ENCODE measurements around the gene CRB2. TPM values are rescaled to one million over a fixed set of nuclear protein-coding genes. Genes with fewer than 3 reads are reported as not detected.

CRB2 gene
- total and polyA plus RNA-seq, 2 donors (not counting 1 experiment from before 2014, with no cell fraction given) = 1.4 to 2.4 TPM

DNA sequence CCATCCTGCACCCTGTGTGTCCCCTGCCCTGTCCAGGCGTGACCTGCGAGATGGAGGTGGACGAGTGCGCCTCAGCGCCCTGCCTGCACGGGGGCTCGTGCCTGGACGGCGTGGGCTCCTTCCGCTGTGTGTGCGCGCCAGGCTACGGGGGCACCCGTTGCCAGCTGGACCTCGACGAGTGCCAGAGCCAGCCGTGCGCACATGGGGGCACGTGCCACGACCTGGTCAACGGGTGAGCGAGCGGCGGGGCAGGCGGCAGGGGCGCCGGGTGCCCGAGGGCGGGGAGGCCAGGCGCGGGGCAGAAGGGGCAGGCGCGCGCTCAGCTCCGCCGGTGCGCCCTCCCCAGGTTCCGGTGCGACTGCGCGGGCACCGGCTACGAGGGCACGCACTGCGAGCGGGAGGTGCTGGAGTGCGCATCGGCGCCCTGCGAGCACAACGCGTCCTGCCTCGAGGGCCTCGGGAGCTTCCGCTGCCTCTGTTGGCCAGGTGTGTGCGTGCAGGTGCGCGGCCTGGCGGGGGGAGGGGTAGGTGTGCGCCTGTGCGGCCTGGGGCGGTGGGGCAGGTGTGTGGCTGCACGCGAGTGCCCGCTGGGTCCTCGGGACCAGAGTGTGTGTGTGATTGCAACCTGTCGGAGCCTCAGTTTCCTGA is 10.0 kb downstream of the CRB2 start:
- peaks cover 10% of the 10 kb centered on the region for H3K27me3 Mint-ChIP-seq
- ChIA-PET POLR2A (no interaction called here), CTCF (no interaction called here)
- no peak for TF ChIP-seq EZH2 (IDR thresholded peaks at IDR 0.05; ENCODE audit: borderline replicate concordance, insufficient read depth, low read depth, low read length, poor library complexity, severe bottlenecking)
- TF ChIP-seq, protein P1, sequence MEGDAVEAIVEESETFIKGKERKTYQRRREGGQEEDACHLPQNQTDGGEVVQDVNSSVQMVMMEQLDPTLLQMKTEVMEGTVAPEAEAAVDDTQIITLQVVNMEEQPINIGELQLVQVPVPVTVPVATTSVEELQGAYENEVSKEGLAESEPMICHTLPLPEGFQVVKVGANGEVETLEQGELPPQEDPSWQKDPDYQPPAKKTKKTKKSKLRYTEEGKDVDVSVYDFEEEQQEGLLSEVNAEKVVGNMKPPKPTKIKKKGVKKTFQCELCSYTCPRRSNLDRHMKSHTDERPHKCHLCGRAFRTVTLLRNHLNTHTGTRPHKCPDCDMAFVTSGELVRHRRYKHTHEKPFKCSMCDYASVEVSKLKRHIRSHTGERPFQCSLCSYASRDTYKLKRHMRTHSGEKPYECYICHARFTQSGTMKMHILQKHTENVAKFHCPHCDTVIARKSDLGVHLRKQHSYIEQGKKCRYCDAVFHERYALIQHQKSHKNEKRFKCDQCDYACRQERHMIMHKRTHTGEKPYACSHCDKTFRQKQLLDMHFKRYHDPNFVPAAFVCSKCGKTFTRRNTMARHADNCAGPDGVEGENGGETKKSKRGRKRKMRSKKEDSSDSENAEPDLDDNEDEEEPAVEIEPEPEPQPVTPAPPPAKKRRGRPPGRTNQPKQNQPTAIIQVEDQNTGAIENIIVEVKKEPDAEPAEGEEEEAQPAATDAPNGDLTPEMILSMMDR (IDR thresholded peaks at IDR 0.05) = no peak
- no peaks in the 10 kb centered on the region for H3K4me1 Mint-ChIP-seq
- H3K27me3 ChIP-seq (replicated peaks in 1 of 4; ENCODE audit: control extremely low read depth in 1 of 4, control insufficient read depth in 3 of 4, insufficient read depth in 4 of 4, low read length in 3 of 4) = peaks cover 0 to 3% (median 0%) of the 10 kb centered on the region in 4 experiments
- H3K9me3 ChIP-seq (ENCODE audit: control extremely low read depth in 1 of 3, control insufficient read depth in 2 of 3, insufficient read depth in 1 of 3, low read length in 2 of 3) = no peaks in the 10 kb centered on the region
- no peaks in the 10 kb centered on the region for H4K20me1 ChIP-seq (ENCODE audit: control insufficient read depth, insufficient read depth, low read length, poor library complexity, severe bottlenecking)
- no peaks in the 10 kb centered on the region for H3K79me2 ChIP-seq (ENCODE audit: control insufficient read depth, insufficient read depth, low read length)
- H2AFZ ChIP-seq (ENCODE audit: insufficient read depth, low read depth, low read length, poor library complexity, severe bottlenecking) = no peak overlapping the region
- H3K27ac Mint-ChIP-seq = no peak overlapping the region
- H3K36me3 ChIP-seq (replicated peaks in 1 of 2; ENCODE audit: control extremely low read depth in 1 of 2, control insufficient read depth in 1 of 2, extremely low read depth in 1 of 2, insufficient read depth in 2 of 2, low read length in 1 of 2) = no peaks in the 10 kb centered on the region
- DNase-seq (no peak), ATAC-seq (ENCODE audit: low read depth) (no peak)
- no peak overlapping the region for H3K4me3 Mint-ChIP-seq
- H3K4me1 ChIP-seq (ENCODE audit: control insufficient read depth in 2 of 2, insufficient read depth in 2 of 2, low read length in 2 of 2) = no peaks in the 10 kb centered on the region
- intact Hi-C loops (cut with micrococcal nuclease) = no loop called here
- H3K9me3 Mint-ChIP-seq (ENCODE audit: insufficient read depth) = no peaks in the 10 kb centered on the region
- H3K4me2 ChIP-seq (replicated peaks; ENCODE audit: low read depth, low read length, poor library complexity, severe bottlenecking) = no peak overlapping the region
- WGBS (ENCODE audit: insufficient coverage) = 45% methylated on average over 67 of the region's 67 CpGs
- H3K4me3 ChIP-seq (ENCODE audit: control extremely low read depth in 1 of 5, extremely low read depth in 1 of 5, insufficient read depth in 1 of 5, low read depth in 2 of 5, low read length in 4 of 5) = no peak overlapping the region
- no peak overlapping the region for H3K27ac ChIP-seq (ENCODE audit: low read length in 2 of 2)
- H3K9ac ChIP-seq (ENCODE audit: low read length) = no peak overlapping the region

DNA sequence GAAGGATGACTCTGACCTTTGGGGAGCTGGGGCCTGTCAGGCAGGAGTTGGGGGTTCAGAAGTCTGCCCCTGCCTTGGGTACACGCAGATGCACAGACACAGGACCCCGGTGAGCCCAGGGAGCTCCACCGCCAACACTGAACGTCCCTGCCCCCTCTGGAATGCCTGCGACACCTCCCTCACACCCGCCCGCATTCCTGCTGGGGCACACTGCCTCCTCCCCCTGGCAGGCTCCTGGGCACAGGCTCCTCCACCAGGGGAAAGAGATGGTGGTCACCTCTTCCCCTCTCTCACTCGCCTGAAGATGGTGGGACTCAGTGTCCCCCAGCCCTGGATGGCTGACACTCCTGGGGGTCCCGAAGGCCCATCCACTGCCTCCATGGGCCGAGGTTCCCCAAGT is 12.0 kb downstream of the CRB2 start:
- Mint-ChIP-seq H3K4me3 (no peak overlapping the region), H3K9me3 (ENCODE audit: insufficient read depth) (no peaks in the 10 kb centered on the region), H3K27ac (no peak overlapping the region), H3K4me1 (peaks cover 7% of the 10 kb centered on the region), H3K27me3 (peaks cover 24% of the 10 kb centered on the region)
- H3K27ac ChIP-seq (ENCODE audit: low read length in 2 of 2) = no peak overlapping the region
- CTCF ChIA-PET = no interaction called here
- peaks cover 0 to 22% (median 3%) of the 10 kb centered on the region in 4 experiments for H3K27me3 ChIP-seq (replicated peaks in 1 of 4; ENCODE audit: control extremely low read depth in 1 of 4, control insufficient read depth in 3 of 4, insufficient read depth in 4 of 4, low read length in 3 of 4)
- no peak overlapping the region for H2AFZ ChIP-seq (ENCODE audit: insufficient read depth, low read depth, low read length, poor library complexity, severe bottlenecking)
- no peak overlapping the region for H3K9ac ChIP-seq (ENCODE audit: low read length)
- no peak for DNase-seq
- no peak overlapping the region for H3K4me2 ChIP-seq (replicated peaks; ENCODE audit: low read depth, low read length, poor library complexity, severe bottlenecking)
- no peaks in the 10 kb centered on the region for H3K79me2 ChIP-seq (ENCODE audit: control insufficient read depth, insufficient read depth, low read length)
- WGBS (ENCODE audit: insufficient coverage) = 94% methylated on average over 9 of the region's 10 CpGs
- no peak overlapping the region for H3K4me3 ChIP-seq (ENCODE audit: control extremely low read depth in 1 of 5, extremely low read depth in 1 of 5, insufficient read depth in 1 of 5, low read depth in 2 of 5, low read length in 4 of 5)
- no peak for ATAC-seq (ENCODE audit: low read depth)
- no peaks in the 10 kb centered on the region for H3K36me3 ChIP-seq (replicated peaks in 1 of 2; ENCODE audit: control extremely low read depth in 1 of 2, control insufficient read depth in 1 of 2, extremely low read depth in 1 of 2, insufficient read depth in 2 of 2, low read length in 1 of 2)
- TF ChIP-seq EZH2 (IDR thresholded peaks at IDR 0.05; ENCODE audit: borderline replicate concordance, insufficient read depth, low read depth, low read length, poor library complexity, severe bottlenecking) = no peak
- TF ChIP-seq, protein P1 (IDR thresholded peaks at IDR 0.05) = no peak
- POLR2A ChIA-PET = no interaction called here
- intact Hi-C loops (cut with micrococcal nuclease) = no loop called here
- H3K9me3 ChIP-seq (ENCODE audit: control extremely low read depth in 1 of 3, control insufficient read depth in 2 of 3, insufficient read depth in 1 of 3, low read length in 2 of 3) = peaks cover 0 to 6% (median 0%) of the 10 kb centered on the region in 3 donors
- H3K4me1 ChIP-seq (ENCODE audit: control insufficient read depth in 2 of 2, insufficient read depth in 2 of 2, low read length in 2 of 2) = peaks cover 0 to 3% of the 10 kb centered on the region in 2 donors
- no peaks in the 10 kb centered on the region for H4K20me1 ChIP-seq (ENCODE audit: control insufficient read depth, insufficient read depth, low read length, poor library complexity, severe bottlenecking)
